Measurements from ENCODE around the gene SOX21.

Gene SOX21

DNA sequence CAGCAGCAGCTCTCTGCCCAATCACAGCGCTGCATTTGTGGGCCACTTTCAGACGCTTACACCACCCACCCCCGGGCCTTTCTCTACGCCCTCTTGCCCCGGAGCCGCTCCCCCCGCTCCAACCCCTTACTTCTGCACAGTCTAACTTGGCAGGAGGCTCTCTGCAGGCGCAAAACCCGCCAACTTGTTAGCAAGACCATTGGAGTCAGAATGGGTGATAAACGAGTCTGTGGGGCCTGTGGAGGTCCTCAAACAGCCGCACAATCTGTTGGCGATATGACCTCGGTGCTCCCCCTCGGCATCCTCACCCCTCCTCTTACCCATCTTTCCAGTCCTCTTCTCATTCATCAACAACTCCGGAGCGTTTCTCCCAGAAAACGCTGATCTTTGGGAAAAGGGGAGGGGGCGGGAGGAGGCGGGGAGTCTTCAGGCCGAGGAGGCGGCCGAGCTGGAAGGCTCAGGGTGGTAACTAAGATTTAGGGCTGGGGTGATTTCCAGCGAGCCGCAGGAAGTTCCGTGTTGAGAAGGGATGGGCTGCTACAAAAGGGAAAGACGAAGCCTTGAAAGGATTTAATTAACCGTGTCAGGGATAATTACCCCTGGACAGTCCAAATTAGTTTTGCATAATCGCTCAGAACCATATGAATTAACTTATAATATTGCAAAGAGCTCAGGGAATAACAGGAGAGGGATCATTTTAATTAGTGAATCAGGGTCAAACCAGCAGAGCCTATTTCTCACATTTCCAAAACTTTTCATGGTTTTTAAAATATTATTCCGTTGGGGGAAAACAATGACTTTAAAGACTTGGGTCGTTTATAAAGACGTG is 4.1 kb downstream of the SOX21 start:
- DNase-seq, result no peak

DNA sequence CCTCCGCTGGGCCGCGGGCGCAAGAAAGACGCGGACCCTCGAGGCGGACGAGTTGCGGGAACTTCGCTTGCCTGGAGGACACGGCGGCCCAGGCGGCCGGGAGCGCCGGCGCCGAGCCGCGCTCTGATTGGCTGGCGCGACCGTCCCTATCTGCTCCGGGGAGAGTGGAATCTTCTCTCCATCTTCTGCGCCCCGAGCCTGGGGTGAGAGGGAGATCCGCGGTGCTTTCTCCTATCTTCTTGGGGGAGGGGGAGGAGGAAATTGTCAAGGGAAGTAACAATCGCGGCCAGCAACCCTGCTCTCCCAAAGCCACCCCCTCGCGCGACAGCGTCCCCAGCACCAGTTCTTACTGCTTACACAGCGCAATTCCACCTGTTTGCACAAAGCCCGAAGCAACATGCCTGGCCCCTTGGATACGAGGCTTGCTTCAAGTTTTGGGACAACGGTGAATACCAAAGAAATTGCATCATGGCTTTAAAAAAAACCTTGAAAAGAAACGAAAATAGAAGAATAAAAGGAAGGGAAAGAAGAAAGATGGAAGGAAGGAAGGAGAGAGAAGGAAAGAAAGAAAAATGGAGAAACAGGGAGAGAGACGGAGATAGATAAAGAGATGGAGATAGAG is 4.8 kb downstream of the SOX21 start:
- no peak for DNase-seq

- DNase-seq, result no peak
These were observed 5.4 kb downstream of the SOX21 start for GRCh38 chr13:94706843-94707399.

DNA sequence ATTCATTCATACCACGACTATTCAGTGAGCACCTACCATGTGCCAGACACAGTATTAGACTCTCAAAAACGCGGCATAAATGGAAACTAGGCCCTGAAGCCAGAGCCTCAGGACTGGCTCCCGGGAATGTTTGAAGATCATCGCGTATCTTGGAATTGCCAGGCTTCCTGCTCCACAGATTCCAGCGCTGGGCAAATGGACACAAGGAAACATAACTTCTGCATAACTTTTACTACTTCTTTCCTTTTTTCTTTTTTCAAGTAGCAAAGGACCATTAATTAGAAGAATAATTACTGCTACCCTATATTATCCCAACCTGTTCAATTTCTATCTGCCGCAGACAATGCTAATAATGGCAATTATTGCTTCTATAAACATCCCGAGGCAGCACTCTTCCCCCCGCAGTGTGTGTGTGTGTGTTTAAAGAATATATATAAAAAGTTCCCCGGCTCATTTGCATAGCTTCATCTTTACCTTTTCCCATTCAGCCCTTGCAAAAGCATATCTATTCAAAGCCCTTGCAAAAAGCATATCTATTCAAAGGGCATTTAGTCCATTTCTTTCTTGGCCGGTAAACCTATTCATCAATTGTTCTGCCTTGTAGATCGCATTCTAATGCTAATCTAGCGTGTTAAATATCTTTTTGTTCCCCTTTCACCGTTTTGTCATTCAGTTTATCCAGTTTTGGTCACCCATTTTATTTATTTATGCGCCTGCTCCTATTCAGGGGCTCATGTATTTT is 6.1 kb downstream of the SOX21 start:
- DNase-seq, result no peak

DNA sequence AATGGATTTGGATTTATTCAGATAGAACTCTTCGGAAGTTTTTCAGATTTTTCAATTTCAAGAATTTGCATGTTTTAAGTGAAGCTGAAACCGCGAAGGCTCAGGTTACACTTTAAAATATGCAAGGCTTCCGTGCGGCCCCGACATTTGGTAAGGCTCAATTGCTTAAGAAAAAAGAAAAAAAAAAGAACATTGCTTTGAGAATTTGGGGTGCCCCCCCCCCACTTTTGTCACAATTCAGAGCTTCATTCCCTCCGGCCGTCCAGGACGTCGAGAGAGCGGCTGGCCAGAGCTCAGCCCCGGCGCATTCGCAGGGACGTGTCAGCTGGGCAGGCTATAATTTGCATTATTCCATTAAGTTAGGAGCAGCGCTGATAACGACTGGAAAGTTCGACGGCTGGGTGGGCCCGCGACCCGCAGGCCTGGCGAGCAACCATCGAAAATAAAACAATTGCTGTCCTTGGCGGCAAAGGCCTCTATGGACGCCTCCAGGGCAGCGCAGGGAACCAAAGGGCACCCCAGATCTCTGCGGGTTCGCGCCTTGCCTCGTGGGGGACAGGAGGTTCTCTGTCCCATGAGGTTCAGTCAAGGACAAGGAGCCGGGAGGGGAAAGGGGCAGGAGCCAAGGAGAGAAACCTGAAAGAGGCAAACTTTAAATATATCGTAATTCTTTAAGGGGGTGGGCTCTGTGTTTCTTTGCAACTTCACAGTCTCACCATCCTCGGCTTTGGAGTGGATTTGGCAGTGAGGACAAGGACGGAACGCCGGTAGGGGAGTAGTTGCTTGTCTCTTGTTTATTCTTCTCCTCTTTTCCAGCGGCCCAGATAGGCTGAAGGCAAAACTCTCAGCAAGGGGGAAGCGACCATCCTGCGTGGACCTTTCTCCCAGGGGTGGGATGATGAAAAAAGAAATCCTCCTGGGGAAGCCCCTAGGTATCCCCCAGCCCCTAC is 7.0 kb downstream of the SOX21 start:
- DNase-seq, result no peak

DNA sequence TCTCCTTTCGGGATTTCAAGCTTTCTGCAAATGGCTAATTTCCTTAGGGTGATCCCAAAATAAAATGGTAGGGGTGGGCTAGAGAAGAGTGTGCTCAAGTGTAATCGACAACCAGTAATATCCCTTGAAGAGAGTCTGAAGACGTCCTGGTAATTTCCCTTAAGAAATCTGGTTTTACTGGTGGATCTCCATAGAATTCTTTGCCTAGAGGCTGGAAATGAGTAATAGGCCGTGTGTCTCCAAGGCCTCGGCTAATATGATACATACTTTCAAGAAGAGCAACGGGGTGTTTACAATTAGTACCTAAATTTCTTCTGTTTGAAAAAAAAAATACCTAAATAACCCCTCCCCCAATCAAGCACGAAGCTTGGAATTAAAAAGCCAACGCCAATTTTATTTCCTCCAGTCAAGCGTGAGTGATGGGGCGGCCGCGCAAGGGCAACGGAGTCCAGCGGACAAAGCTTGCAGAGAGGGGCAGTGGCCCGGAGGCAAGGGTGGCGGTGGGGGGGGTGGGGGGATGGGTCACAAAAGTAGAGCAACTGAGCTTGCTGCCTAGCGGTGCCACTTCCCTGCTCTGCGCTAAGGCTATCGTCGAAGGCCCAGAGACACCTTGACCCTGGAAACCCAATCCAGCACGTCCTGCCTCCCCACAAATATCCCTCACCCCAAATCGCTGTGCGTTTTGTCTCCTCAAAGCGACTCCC is 7.8 kb downstream of the SOX21 start:
- DNase-seq, result no peak

GRCh38 chr13:94703721-94704314 is 8.5 kb downstream of the SOX21 start:
- DNase-seq, result no peak

GRCh38 chr13:94703271-94703670 is 9.1 kb downstream of the SOX21 start:
- DNase-seq, result no peak

GRCh38 chr13:94702181-94703041 is 9.9 kb downstream of the SOX21 start:
- DNase-seq, result no peak

GRCh38 chr13:94701313-94702180 is 10.8 kb downstream of the SOX21 start:
- DNase-seq, result no peak

DNA sequence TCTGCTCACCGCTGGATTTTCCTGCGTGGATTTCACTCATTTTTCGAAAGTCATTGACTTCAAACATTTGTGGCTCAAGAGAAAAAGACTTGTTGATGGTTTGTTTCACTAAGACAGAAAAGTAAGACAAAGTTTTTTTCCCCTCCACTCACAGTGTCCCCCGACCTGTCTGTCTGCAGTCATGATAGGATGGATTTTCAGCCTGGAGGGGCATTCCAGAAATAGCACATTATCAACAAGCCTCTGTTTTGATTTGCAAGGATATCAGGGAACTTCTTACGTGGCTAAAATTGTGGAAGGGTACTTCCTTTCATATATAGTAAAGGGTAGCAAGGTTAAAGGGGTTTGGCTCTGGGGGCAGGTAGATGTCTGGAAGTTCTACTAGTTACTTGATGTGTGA is 11.8 kb downstream of the SOX21 start:
- DNase-seq, result no peak

DNA sequence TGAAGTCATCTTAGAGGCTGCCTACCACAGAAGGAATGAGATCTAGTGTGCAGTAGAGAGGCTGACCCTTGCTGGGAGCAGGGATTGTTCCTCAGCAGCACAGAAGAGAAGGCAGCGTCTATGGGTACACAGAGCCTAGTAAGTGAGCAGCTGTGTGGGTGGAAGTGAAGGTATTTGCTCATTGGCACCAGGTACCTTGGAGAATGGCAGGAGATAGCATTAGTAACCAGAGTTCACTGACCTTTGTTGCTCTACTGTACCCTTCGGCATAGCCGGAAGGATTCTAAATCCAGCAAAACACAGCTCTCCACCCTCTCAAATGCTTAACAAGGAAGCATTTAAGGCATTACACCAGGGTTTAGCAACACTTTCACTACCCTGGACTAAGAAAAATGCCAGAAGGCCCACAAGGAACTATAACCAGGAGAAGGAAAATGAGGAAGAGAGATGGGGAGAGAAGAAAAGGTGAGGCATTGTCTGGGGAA is 12.3 kb downstream of the SOX21 start:
- no peak for DNase-seq

DNA sequence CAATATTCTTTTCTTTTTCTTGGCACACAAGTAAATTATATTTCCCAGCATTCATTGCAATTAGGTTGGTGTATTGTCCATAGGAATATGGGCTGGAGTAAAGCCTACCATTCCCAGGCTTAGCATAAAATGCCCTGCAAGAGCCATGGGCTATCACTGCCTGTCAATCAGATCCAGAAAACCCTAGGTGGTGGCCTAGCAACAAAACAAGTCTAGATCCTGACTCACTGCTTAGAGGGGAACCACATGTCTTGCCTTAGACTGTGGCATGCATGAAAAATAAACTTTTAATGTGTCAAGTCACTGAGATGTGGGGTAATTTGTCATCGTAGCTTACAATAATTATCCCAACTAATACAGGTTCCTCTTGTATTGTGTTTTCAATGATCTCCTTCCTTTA is 16.2 kb downstream of the SOX21 start:
- DNase-seq, result no peak

DNA sequence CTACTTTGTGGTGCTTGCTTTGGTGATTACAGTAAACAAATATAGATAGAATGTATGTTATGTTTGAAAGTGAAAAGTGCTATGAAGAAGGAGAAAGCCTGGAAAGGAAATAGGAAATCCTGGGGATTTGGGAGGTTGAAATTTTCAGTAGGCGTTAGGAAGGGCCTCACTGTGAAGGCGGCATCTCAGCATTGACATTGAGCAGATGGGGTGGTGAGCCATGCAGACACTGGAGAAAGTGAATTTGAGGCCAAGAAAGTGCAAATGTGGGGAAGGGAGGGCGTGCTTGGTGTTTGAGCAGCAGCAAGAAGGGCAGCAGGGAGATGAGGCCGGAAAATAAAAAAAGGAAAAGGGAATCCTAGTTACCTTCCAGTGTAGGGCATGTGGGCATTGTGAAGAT is 20.3 kb downstream of the SOX21 start:
- no peak for DNase-seq

DNA sequence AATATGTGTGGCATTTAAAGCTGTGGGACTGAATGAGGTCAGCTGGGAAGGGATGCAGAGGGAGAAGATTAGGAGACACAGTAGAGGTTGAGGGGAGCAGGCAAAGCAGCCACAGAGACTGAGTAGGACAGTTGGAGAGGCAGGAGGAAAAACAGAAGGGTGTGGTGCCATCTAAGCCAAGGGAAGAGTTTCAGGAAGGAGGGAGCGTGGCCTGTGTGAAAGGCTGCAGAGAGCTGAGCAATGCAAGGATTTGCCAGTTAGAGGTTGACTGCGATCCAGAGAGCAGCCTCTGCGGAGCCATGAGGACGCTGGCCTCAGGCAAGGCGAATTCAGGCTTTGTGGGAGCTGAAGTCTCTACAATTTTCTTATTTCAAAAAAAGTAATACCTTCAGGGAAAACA is 28.9 kb downstream of the SOX21 start:
- no peak for DNase-seq

DNA sequence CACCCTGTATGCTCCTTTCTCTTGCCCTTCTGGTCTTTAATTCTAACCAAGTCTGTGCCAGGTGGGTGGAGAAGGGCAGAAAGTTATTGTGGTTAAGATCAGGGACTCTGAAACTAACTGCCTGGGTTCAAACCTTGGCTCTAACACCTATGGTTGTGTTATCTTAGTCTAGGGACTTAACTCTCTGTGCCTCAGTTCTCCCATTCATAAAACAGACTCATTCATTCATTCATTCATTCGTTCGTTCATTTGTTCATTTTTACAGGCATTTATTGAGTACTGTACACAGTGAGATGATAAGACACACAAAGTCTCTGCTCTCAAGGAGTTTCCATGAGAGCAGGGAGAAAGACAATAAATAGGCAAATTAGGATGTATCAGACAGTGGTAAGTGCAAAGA is 30.1 kb downstream of the SOX21 start:
- no peak for DNase-seq

DNA sequence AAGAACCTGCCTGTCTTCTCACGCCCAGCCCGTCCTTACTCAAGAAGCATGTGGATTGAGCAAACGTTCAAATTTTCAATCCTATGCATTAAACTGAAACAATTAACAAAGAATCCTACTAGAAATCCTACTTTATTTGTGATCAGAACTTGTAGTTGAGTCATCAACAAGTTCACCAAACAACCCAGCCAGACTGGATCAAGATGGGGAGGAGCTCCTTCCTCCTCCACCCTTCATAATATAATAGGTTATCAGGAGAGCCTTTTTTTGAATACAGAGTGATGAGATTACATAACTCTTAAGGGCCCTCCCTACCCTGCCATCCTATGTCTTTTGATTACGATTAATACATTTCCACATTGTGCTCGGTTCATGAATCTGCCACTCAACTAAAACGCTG is 32.7 kb downstream of the SOX21 start:
- no peak for DNase-seq

- DNase-seq, result no peak
These were observed 33.5 kb downstream of the SOX21 start for GRCh38 chr13:94678845-94679244.

- DNase-seq, result no peak
These were observed 34.5 kb downstream of the SOX21 start for GRCh38 chr13:94677799-94678198.
